Fibroblast of mammary gland (primary cell): ENCODE data around the gene IGSF23.

Source experiments
- DNase-seq: peaks from one replicate; pipeline ENCODE4 v3.0.0-alpha.2; 2010; ENCODE audit warnings: low read depth
- H3K4me3 ChIP-seq: 2 replicates; pipeline ENCODE4 v1.5.1; 2011; ENCODE audit warnings: low read depth, mild to moderate bottlenecking, low read length, moderate library complexity; ENCODE audit not compliant: control insufficient read depth
- TF ChIP-seq, protein P1 (sequence below): conservative IDR thresholded peaks from 2 replicates; pipeline ENCODE4 v1.5.1; 2011; ENCODE audit warnings: low read depth, low read length, inconsistent platforms; ENCODE audit not compliant: control insufficient read depth, insufficient read depth

The IGSF23 gene

DNA sequence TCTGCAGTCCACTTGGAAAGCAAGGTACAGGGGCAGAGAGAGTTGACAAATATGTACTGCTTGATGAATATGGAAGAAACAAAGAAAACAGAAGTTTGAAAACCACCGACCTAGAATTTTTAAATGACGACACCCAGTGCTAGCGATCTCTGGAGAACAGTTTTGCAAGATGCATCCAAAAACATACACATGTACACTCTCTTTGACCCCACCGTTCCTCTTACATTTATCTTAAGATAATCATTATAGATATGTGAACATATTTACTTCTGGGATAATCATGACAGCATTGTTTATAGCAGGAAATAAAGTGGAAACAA, 40.8 kb upstream of the IGSF23 start:
- no peak for DNase-seq
- TF ChIP-seq, protein P1, sequence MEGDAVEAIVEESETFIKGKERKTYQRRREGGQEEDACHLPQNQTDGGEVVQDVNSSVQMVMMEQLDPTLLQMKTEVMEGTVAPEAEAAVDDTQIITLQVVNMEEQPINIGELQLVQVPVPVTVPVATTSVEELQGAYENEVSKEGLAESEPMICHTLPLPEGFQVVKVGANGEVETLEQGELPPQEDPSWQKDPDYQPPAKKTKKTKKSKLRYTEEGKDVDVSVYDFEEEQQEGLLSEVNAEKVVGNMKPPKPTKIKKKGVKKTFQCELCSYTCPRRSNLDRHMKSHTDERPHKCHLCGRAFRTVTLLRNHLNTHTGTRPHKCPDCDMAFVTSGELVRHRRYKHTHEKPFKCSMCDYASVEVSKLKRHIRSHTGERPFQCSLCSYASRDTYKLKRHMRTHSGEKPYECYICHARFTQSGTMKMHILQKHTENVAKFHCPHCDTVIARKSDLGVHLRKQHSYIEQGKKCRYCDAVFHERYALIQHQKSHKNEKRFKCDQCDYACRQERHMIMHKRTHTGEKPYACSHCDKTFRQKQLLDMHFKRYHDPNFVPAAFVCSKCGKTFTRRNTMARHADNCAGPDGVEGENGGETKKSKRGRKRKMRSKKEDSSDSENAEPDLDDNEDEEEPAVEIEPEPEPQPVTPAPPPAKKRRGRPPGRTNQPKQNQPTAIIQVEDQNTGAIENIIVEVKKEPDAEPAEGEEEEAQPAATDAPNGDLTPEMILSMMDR = no peak
- H3K4me3 ChIP-seq = no peak overlapping the region

DNA sequence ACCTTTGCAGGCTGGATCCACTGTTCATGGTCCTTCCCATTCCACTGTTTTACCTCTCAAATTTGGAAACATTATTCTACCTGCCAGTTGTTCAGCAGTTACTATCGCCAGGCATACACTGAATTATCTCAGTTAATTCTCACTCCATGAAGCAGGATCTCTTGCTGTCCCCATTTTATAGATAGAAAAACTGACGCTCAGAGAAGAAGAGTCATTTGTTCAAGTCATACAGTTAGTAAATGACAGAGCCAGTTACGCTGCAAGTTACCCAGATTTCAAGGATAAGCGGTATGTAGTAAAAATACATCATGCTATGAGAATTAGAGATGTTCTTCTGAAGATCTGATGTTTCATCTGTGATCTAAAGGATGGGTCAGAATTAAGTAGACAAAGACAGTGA, 40.2 kb upstream of the IGSF23 start:
- DNase-seq = no peak
- no peak overlapping the region for H3K4me3 ChIP-seq
- TF ChIP-seq, protein P1 = no peak

DNA sequence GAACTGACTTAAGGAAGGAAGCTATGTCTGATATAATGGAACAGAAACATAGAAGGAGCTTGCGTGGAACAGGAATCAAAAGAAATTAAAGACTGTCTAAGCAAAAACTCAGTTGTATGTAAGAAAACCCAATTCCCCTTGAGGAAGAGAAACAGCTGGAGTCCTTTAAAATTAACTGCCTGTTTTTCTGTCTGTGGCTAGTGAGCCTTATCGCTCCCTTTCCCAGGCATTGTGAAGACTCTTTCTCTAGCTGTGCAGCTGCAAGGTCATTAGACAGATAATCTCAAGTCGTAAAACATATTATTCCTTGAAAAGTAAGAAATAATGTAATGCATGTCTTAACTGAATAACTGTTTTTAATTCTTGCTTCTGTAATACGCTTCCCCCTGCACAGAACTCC, 39.7 kb upstream of the IGSF23 start:
- H3K4me3 ChIP-seq = no peak overlapping the region
- no peak for DNase-seq
- TF ChIP-seq, protein P1 = no peak

DNA sequence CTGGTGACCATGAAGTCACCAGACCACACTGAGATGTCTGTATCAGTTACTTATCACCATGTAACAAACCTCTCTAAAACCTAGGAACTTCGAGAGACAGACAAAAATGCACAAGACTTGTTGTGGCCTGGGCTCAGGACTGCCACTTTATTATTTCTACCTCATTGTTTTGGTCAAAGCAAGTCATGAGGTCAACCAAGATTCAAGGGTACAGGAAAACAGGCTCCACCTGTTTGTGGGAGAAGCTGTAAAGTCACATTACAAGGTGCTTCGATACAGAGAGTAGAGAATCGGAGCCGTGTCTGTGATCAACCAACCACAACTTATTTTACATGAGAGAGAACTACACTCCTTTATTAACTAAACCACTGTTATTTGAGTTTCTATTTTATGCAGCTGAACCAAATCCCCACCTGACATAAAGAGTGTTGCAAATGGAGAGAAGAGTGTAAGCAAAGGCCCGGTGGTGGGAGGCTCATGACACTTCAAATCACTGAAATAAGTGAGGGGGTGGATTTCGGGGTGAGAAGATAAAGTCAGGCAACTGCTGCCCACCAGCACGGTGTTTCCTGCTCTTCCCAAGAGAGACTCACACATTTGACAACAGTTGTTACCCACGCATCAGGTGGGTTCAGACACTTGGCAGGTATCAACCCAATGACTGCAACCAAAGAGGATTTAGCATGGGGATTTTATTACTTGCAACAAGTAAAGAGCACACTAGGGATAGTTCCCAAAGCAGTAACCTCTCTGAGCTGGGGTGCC, 39.0 kb upstream of the IGSF23 start:
- TF ChIP-seq, protein P1 = no peak
- no peak overlapping the region for H3K4me3 ChIP-seq
- DNase-seq = no peak

DNA sequence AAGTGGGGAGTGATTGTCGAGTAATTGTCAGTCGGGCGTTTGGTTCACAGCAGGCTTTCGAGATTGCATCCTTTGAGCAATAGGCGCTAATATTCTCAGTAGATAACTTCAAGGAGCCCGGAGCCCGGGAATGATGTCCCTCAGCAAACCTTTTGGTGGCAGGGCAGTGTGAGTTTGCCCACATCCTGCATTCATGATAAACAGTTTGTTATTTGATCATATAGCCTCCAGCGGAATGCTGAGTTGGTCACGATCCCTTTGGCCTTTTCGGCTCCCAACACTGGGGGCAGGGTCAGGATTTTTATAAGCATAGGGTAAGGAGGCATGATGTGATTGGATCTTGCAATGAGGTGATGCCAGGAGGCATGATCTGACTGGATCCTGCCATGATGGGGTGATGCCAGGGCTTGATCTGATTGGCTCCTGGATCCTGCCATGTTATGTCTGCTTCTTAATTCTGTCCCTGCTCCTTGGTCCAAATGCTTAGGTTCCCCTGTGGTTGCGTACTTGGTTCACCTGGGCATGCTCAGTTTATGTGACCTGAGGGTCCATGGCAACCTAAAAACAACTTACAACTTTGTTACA, 38.2 kb upstream of the IGSF23 start:
- peak; percentile 5 for DNase-seq
- TF ChIP-seq, protein P1 = no peak
- H3K4me3 ChIP-seq = no peak overlapping the region

DNA sequence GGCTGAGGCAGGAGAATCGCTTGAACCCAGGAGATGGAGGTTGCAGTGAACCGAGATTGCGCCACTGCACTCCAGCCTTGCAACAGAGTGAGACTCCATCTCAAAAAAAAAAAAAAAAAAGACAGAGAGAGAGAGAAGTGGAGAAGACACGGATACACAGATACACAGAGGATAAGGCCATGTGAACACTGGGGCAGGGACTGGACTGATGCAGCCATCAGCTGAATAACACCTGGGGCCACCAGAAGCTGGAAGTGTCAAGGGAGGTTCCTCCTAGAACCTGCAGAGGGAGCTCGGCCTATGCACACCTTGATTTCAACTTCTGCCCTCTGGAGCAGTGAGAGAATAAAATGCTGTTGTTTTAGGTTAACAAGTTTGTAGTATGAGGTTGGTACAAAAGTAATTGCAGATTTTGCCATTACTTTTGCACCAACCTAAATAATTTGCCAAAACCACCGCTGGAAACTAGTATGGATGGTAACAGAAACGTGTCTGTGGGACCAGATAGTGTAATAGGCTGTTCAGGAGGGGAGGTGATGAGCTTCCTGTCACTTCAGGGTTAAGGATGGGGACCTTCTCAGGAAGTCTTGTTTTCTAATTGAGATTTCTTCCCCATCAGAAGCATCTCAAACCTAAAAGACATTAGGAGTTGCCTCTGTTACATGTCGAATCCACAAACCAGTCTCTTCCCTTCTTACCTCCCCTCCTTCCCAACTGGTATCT, 36.4 kb upstream of the IGSF23 start:
- TF ChIP-seq, protein P1 = peak; percentile 73
- H3K4me3 ChIP-seq = no peak overlapping the region
- peak; percentile 56 for DNase-seq
